NCI-H748 treated with DMSO at 0.1 percent for 48 hours (cell line): ENCODE results near the gene SDK1.
"Not testable (repeated sequence)": the region's sequence is repeated elsewhere in the genome, so short reads cannot be mapped to it uniquely, and the experiment has no call there.

Experiments
- DNase-seq: peaks from one replicate; lab custom pipeline; 2025; lab: John Stamatoyannopoulos, UW

The SDK1 gene

GRCh38 chr7:3538041-3538440 is 237.0 kb downstream of the SDK1 start:
- no peak for DNase-seq

GRCh38 chr7:3540456-3541220 is 239.6 kb downstream of the SDK1 start:
- no peak for DNase-seq

GRCh38 chr7:3544202-3544601 is 243.2 kb downstream of the SDK1 start:
- DNase-seq: no peak

- no peak for DNase-seq
Measured at GRCh38 chr7:3548815-3549214, 247.8 kb downstream of the SDK1 start.

- DNase-seq: no peak
Measured at GRCh38 chr7:3549601-3550000, 248.5 kb downstream of the SDK1 start.

- DNase-seq: no peak
Measured at GRCh38 chr7:3551536-3551935, 250.5 kb downstream of the SDK1 start.

- DNase-seq: no peak
Measured at GRCh38 chr7:3552499-3552898, 251.4 kb downstream of the SDK1 start.

- DNase-seq: no peak
Measured at GRCh38 chr7:3558400-3558799, 257.3 kb downstream of the SDK1 start.

- peak; percentile 38 for DNase-seq
Measured at GRCh38 chr7:3559278-3559677, 258.2 kb downstream of the SDK1 start.

- DNase-seq: no peak
Measured at GRCh38 chr7:3560495-3560894, 259.4 kb downstream of the SDK1 start.

GRCh38 chr7:3561932-3562331 is 260.9 kb downstream of the SDK1 start:
- DNase-seq: peak; percentile 20

- DNase-seq: no peak
Measured at GRCh38 chr7:3564231-3564630, 263.2 kb downstream of the SDK1 start.

- DNase-seq: no peak
Measured at GRCh38 chr7:3568516-3568915, 267.5 kb downstream of the SDK1 start.

GRCh38 chr7:3569643-3570042 is 268.6 kb downstream of the SDK1 start:
- DNase-seq: peak; percentile 48

- no peak for DNase-seq
Measured at GRCh38 chr7:3573151-3573550, 272.1 kb downstream of the SDK1 start.

- DNase-seq: no peak
Measured at GRCh38 chr7:3574386-3574785, 273.3 kb downstream of the SDK1 start.

GRCh38 chr7:3575753-3576531 is 274.9 kb downstream of the SDK1 start:
- DNase-seq: peak; percentile 96

GRCh38 chr7:3578399-3578798 is 277.3 kb downstream of the SDK1 start:
- no peak for DNase-seq

GRCh38 chr7:3579638-3580219 is 278.7 kb downstream of the SDK1 start:
- no peak for DNase-seq

- DNase-seq: not testable (repeated sequence)
Measured at GRCh38 chr7:3582145-3582544, 281.1 kb downstream of the SDK1 start.

GRCh38 chr7:3585826-3586225 is 284.8 kb downstream of the SDK1 start:
- DNase-seq: no peak

- peak; percentile 56 for DNase-seq
Measured at GRCh38 chr7:3588341-3588740, 287.3 kb downstream of the SDK1 start.

- no peak for DNase-seq
Measured at GRCh38 chr7:3589752-3590151, 288.7 kb downstream of the SDK1 start.
